Raji (cell line): ENCODE data around the gene ADAP1.
A peak's percentile ranks its signal among the peaks of the same experiment; 100 is the strongest.

Experiments
- POLR2A ChIP-seq: IDR thresholded peaks from 2 replicates; pipeline ENCODE4 v1.6.1; 2011; ENCODE audit warnings: low read depth, low read length, control low read depth; ENCODE audit not compliant: insufficient read depth

Gene ADAP1

GRCh38 chr7:927031-927671, 27.3 kb downstream of the ADAP1 start:
- TF ChIP-seq POLR2A = no peak

DNA sequence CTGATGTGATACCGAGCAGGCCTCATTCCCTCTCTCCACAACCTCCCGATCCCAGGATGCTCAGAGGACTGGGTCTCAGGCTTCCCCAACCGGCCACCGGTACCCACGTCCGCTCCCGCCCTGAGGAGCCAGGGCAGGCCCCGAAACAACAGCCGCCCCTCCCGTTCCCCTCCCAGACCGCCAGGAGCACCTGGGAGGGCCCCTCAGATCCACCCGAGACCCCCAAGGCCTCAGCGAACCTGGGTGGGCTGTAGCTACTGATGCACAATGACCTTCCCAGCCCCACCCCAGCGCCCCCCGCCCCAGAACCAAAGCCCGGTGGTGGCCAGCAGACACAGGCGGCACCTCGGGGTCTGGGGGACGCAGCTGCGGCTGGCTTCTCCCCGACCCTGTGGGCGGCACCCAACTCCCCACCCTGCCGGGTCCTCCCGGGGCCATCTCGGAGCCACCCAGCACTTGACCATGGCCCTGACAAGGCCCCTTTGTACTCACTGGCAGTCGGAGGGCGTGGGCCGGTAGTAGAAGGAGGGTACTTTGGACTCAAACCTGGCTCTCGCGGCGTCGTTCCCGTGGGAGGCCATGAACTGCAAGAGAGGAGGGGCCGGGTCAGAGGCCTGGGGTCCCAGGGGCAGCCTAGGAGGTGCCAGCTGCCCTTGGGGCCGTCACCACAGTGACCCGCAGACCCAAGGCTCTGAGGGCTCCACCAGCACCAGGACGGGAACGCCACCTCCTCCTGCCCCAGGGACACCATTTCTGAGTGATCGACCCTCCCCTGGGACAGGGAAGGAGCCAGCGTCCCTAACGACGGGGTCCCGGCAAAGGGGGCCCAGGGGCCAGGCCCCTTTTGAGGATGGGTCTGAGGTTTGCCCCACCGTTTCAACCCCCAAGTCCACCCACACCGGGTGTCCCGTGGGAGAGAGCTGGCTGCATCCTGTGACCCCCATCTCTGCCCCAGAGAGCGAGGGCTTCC, 28.1 kb downstream of the ADAP1 start:
- TF ChIP-seq POLR2A = no peak

GRCh38 chr7:925601-926000, 28.9 kb downstream of the ADAP1 start:
- TF ChIP-seq POLR2A = no peak

GRCh38 chr7:924541-925231, 29.8 kb downstream of the ADAP1 start:
- TF ChIP-seq POLR2A = no peak

GRCh38 chr7:923108-924041, 31.1 kb downstream of the ADAP1 start:
- peak; percentile 40; the same call in 1 of the 2 replicates for TF ChIP-seq POLR2A

- no peak for TF ChIP-seq POLR2A
Measured at GRCh38 chr7:922334-923107, 32.0 kb downstream of the ADAP1 start.

DNA sequence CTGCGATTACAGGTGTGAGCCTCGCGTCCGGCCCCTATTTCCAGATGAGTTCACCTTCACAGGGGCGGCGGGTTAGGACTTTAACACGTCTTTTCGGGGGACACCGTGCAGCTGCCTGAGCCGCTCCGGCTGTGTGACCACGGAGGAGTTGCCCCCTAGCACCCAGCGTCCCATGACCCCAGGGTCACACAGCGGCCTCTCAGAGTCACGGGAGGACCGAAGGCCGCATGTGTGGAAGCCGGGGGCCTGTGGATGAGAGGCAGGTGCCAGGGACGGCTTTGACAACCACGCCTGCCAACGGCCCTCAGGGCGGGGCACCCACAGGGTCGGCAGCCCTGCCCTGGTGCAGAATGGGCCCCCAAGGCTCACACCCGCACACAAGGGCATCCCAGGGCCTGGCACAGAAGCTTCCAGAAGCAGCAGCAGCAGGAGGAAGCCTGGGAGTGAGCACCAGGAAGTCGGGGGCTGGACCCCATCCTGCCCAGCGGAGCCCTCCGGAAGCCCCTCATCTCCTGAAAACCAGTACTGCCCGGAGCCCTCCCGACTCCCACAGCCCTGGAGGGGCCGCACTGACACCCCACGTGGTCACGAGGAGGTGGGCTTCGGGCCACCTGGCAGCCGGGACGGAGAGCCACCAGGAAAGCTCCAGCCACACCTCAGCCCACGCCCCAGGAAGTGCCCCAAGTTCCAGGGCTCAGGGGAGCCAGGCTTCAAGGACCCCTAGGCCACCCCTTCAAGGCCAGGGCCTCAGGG, 32.7 kb downstream of the ADAP1 start:
- TF ChIP-seq POLR2A = no peak

DNA sequence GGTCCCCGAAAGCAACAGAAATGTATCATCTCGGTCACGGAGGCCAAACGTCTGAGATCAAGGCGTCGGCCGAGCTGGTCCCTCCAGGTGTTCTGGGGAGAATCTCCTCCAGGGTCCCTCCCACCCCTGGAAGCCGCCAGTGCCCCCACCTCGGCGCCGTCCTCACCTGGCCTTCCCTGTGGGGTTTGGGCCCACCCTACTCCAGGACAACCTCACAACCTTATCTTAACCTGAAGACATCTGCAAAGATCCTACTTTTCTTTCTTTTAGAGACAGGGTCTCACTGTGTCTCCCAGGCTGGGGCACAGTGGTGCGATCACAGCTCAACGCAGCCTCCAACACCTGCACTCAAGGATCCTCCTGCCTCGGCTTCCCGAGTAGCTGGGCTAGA, 33.4 kb downstream of the ADAP1 start:
- no peak for TF ChIP-seq POLR2A

DNA sequence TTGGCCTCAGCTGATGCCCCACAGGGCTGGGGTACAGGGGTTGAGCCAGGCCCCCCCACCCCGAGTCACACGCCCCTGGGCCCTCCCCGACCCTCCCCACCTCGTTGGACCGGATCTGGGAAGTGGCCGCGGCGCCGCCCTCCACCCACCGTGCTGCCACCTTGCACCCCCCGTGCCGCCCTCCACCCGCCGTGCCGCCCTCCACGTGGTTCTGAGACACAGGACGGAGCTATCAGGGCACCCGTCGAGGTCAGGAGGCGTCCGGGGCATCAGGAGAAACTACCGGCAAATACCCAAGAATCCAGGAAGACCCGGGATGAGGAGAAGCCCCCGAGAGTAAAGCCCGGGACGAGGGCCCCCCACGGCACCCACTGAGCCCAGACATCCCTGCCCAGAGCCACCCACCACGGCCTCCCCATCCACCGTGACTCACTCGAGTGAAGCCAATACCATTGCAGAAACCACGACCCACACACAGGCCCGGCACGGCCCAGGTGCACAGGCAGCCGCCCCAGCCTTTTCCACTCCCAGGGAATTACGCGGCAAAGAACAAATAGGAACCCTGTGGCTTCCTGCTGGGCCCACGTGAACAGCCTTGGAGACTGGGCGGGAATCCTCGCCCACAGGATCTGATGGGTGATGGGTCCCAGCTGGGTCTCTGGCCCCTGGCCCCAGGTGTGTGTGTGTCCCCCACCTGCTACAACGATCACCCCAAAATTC, 34.0 kb downstream of the ADAP1 start:
- no peak for TF ChIP-seq POLR2A

DNA sequence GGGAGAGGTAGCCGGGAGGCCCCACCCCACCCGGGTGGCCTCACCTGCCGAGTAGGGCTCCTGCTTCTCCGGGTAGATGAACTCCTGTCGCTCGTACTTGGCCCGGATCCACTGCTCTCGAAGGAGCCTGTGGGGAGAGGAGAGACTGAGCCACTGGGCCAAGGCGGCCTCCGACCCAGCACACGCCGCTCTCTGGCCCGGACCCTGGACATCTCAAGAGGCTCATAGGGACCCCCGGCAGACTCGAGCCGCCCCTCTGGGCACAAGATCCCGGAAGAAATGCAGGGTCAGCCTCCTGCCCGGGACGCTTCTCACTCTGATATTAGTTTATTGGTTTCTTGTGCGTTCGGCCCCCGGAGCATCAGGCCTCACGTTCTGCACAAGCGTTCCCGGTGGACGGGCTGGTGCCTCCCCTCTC, 34.5 kb downstream of the ADAP1 start:
- no peak for TF ChIP-seq POLR2A

- no peak for TF ChIP-seq POLR2A
Measured at GRCh38 chr7:919114-919442, 35.4 kb downstream of the ADAP1 start.

GRCh38 chr7:918441-919113, 35.9 kb downstream of the ADAP1 start:
- TF ChIP-seq POLR2A = no peak
